Posterior cingulate gyrus (tissue), 11 donors: ENCODE measurements around the gene GUCA2A.

Experiments
- DNase-seq, 10 donors: peaks; one replicate each; pipeline versions ENCODE4 v3.0.0 to v3.0.0-alpha.2; 2020 to 2021; ENCODE audit warnings: mixed read lengths in 3 of 10
- intact Hi-C: fragments of 100-400 bp; cut with DNase I; formaldehyde crosslinking; loops from one replicate; pipeline ENCODE4 v1.15.1; 2023

GUCA2A gene

GRCh38 chr1:42137766-42138165, 26.8 kb downstream of the GUCA2A start:
- intact Hi-C loops, result no loop called here
- DNase-seq, result no peak

- intact Hi-C loops, result no loop called here
- DNase-seq, result no peak
Measured at GRCh38 chr1:42136466-42136865, 28.1 kb downstream of the GUCA2A start.

- intact Hi-C loops, result no loop called here
- no peak for DNase-seq
Measured at GRCh38 chr1:42135426-42135825, 29.1 kb downstream of the GUCA2A start.

GRCh38 chr1:42133809-42134526, 30.6 kb downstream of the GUCA2A start:
- intact Hi-C loops, result no loop called here
- DNase-seq, result no peak

- DNase-seq, result no peak
- intact Hi-C loops, result no loop called here
Measured at GRCh38 chr1:42133390-42133789, 31.2 kb downstream of the GUCA2A start.

DNA sequence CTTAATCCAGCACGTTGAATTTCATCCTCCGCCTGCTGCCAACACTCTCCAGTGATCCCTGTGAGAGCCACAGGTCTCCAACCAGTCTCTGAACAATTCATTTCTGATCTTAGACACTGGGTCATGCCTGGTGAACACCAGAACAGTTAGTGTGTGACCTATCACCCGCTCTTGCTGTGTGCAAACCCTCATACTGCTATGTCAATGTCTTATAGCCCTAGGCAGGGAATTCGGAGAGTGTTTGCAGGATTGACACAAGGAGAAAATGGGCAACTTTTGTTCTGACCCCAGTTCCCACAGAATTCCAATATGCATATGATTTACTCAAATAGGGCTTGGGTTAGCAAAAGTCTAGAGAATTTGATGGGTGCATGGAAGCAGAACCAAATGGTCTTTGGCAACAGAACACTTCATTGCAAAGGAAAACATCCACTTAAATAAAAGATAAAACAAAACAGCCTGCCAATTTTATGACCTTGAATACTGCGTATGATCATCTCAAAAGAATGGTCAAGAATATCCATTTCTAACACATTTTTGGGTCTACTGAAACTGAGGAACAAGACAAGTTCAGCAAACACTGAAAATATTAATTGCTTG, 34.4 kb downstream of the GUCA2A start:
- intact Hi-C loops, result no loop called here
- no peak for DNase-seq

DNA sequence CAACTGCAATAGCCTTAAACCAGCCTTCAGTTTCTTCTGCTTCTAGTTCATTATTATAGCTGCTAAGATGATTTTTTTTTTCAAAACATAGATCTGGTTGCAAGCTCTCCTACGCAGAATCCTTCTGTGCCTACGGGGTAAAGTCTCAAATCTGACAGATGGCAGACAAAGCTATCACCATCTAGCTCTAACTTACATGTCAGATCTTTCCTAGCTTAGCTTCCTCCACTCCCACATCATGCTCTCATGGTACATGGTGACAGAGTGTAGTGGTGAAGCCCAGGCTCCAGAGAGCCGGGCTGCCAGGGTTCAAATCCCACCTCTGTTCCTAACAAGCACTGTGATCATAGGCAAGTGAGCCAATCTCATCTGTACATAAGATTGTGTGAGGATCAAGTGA, 35.6 kb downstream of the GUCA2A start:
- intact Hi-C loops, result no loop called here

GRCh38 chr1:42128499-42128898, 36.0 kb downstream of the GUCA2A start:
- intact Hi-C loops, result no loop called here
- no peak for DNase-seq

More for the DNA sequence above, 35.6 kb downstream of the GUCA2A start:
- no peak for DNase-seq

DNA sequence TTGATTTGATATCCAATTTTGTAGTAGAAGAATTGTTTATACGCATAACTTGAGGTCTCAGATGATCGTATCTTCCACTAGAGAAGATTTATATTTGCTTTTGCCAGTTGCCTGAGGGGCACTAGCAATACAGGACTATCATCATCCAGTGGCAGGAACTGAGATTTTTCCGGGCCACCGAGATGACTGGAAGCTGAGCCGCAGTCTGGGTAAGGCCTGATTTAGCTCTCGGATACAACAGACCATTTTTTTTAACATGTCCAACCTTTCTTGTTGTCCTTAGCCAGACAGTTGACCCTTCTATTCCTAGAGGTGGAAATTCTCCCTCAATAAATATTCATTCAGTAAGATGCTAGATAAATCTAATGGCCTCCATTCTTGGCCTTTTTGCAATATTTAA, 36.8 kb downstream of the GUCA2A start:
- no peak for DNase-seq
- intact Hi-C loops, result no loop called here

DNA sequence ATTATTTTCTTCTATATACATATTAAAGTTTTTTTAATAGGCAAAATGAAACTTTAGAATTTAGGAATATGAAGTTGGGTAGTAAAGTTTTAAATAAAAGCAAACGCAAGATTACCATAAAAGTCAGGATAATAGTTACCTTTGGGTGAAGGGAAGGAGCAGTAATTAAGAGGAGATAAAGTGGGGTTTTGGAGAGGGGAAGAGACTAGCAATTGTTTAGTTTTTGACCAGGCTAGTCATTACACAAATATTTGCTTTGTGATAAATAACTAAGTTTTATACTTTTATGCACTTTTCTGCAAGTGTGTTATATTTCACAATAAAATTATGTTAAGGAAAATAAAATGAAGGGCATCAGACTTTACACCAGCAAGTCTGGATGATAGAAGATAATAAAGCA, 39.0 kb downstream of the GUCA2A start:
- DNase-seq, result no peak
- intact Hi-C loops, result no loop called here

GRCh38 chr1:42122408-42122807, 42.1 kb downstream of the GUCA2A start:
- DNase-seq, result no peak
- intact Hi-C loops, result no loop called here

- no peak for DNase-seq
- intact Hi-C loops, result no loop called here
Measured at GRCh38 chr1:42118125-42118524, 46.4 kb downstream of the GUCA2A start.

DNA sequence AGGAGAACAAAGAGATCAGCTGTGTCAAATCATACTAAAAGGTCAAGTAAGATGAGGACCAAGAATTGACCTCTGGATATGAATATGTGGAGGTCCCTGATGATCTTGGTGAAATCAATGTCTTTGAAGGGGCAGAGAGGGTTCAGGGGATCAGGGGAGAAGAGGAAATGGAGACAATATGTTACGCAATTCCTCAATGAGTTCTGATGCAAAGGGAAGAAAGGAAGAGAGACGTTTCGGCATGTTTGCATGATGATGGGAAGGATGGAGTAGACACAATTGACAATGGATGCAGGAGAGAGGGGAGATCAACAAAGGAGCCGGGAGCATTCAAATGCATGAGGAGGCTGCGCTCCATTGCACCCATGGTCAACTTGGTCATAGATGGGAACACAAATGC, 47.3 kb downstream of the GUCA2A start:
- intact Hi-C loops, result no loop called here
- DNase-seq, result no peak

DNA sequence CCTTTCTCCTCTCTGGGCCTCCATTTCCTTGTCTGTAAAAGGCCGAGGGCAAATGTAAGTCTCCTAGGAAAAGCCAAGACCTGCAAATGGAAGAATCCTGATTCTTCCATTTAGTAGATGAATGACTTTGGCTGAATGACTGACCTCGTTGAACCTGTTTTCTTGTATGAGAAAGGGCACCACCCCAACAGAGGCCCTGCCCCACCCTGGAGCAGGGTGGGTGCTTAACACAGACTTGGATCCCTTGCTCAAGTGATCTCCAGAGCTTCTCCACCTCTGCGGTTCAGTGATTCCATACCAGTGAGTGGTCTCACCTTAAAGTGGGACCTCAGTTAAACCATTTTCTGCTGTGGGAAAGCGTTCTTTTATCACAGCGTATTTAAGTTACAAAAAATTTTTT, 50.3 kb downstream of the GUCA2A start:
- intact Hi-C loops, result no loop called here
- no peak for DNase-seq
